IPS-15b (cell line): ENCODE results near the gene PARK7.
"Not testable (repeated sequence)": the region's sequence is repeated elsewhere in the genome, so short reads cannot be mapped to it uniquely, and the experiment has no call there.

Source experiments
- H3K27me3 ChIP-seq: one replicate; pipeline ENCODE4 v1.6.1; 2013; ENCODE audit warnings: low read length; ENCODE audit not compliant: control insufficient read depth, insufficient read depth
- H3K36me3 ChIP-seq: one replicate; pipeline ENCODE4 v1.6.1; 2013; ENCODE audit warnings: low read length; ENCODE audit not compliant: control insufficient read depth, insufficient read depth
- H3K4me1 ChIP-seq: one replicate; pipeline ENCODE4 v1.6.1; 2013; ENCODE audit warnings: mild to moderate bottlenecking, low read length; ENCODE audit not compliant: control insufficient read depth, insufficient read depth
- H3K4me3 ChIP-seq: one replicate; pipeline ENCODE4 v1.5.1; 2013; ENCODE audit warnings: low read depth, low read length
- H3K9ac ChIP-seq: one replicate; pipeline ENCODE4 v1.6.1; 2013; ENCODE audit warnings: low read depth, mild to moderate bottlenecking, low read length
- H3K9me3 ChIP-seq: one replicate; pipeline ENCODE4 v1.6.1; 2013; ENCODE audit warnings: mild to moderate bottlenecking, low read length; ENCODE audit not compliant: control insufficient read depth, insufficient read depth

PARK7 gene

DNA sequence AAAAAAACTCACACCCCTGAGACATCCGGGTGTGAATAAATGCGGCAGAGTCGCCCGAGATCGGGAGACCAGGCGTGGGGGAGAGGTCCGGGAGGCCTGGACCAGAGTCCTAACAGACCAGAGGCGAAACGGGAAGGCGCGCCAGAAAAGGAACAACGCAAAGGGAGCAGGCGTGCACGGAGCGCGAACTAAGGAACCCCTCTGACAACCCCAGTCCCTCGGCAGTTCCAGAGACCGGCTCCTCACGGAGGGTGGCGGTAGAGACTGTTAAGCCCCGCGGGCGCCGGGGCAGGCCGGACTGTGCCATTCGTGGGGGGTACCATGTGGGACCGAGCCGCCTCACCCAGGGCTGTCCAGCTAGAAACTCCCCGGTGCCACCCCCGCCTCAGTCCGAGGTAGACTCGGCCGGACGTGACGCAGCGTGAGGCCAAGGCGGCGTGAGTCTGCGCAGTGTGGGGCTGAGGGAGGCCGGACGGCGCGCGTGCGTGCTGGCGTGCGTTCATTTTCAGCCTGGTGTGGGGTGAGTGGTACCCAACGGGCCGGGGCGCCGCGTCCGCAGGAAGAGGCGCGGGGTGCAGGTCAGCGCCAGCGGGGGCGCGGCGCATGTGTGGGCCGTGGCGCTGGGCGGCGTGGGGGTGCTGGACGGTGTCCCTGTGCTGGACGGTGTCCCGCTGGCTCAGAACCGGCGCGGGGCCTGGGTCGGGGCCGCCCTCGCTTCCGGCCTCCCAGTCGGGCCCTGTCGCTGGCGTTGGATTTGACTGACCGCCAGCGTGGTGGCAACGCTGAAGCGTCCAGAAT, at the start of gene PARK7:
PARK7 (plus strand) TSS at position 496 of the 798 bp plus-strand sequence. CDS start 1,075 bp downstream, outside the sequence.
- Histone ChIP-seq H3K27me3 (no peaks in the 10 kb centered on the region), H3K4me3 (peak within 1 kb of the TSS; percentile 70), H3K9ac (peak within 1 kb of the TSS; percentile 89), H3K4me1 (no peaks in the 10 kb centered on the region), H3K36me3 (peaks cover 17% of the 10 kb centered on the region), H3K9me3 (no peaks in the 10 kb centered on the region)

DNA sequence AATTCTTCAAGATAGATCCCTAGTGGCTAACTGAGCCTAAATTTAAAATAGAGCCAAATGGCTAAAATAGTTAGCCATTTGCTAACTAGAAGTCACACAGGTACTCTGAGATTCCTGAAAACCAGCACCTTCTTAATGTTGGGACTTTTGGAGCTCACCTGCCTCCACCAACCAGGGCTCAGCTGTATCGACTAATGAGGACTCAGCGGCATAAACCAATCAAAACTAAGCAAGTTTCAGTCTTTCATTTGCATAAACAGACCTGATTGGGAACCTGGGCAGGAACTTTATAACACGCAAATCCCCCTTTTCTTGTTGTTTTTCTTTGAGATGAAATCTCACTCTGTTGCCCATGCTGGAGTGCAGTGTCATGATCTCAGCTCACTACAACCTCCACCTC, 49.4 kb upstream of the PARK7 start:
- H3K4me3 ChIP-seq, result no peak overlapping the region
- H3K4me1 ChIP-seq, result no peaks in the 10 kb centered on the region
- no peak overlapping the region for H3K9ac ChIP-seq
- H3K9me3 ChIP-seq, result no peaks in the 10 kb centered on the region
- no peaks in the 10 kb centered on the region for H3K36me3 ChIP-seq
- H3K27me3 ChIP-seq, result no peaks in the 10 kb centered on the region

DNA sequence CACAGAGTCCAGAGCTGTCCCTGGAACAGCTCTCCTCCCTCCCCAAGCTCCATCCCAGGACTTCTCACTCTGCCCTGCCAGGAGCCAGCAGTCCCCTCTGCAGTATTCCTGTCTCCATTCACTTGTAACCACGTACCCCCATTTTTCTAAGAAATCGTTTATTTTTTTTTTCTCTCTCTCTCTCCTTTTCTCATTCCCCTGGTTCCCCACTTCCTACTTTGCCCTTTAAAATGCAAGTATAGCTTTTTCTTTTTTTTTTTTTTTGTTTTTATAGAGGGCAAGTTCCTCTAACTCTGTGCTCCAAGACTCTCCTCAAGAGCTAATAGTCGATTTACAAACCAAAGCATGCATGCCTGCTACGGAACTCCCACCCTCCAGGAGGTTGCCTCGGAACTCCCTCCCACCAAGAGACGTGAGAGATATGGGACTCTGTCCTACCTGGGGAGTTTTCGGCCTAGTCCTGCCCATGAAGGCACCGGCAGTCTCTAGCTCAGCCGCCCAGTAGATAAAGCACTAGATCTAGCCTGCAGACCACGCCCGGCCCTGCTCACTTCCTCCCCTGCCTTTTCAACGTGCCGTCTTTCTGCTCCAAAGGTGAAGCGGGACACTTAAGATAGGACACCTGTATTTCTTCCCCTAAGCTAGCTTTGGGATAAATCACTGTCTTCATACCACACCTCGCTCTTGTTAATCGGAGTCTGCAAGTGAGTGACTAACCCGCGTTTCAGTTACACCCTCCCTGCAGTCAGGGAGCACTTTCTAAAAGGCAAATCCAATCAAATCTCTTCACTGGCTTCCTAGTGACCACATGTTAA, 48.6 kb upstream of the PARK7 start:
- Histone ChIP-seq H3K4me3 (peak overlapping the region; percentile 48), H3K36me3 (no peaks in the 10 kb centered on the region)

DNA sequence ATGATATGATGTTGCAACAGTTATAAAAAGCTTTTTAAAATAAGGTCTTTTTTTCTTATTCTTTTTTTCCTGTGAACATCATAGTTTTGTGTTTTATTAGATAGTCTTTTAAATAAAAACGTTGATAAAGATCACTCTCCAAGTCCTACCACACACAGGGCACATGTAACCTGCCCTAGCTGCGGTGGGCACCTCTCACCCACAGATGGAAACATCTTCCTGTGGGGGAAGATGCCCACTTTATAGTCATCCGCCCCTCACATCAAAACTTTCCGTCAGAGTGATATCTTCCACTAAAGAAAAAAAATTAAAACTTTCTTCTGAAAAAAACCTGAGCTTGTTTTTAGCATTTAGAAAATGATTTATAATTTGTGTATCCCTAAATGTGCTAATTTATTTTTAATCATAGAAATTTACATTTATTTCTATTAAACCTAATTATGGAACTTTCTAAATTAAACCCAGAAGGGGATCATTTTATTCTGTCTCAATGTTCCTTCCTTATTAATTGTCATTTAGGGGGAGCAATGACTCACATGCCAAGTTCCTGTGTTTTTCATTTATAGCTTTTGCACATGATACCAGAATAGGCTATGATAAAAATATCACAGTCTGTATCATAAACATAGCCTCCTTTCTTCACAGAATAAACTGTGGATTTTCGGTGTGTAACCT, 45.5 kb upstream of the PARK7 start:
- Histone ChIP-seq H3K4me3 (no peak overlapping the region), H3K27me3 (no peaks in the 10 kb centered on the region), H3K9ac (no peak overlapping the region), H3K4me1 (no peaks in the 10 kb centered on the region), H3K36me3 (no peaks in the 10 kb centered on the region), H3K9me3 (no peaks in the 10 kb centered on the region)

More for the DNA sequence above, 48.6 kb upstream of the PARK7 start:
- Histone ChIP-seq H3K27me3 (no peaks in the 10 kb centered on the region), H3K4me1 (no peaks in the 10 kb centered on the region), H3K9me3 (no peaks in the 10 kb centered on the region), H3K9ac (no peak overlapping the region)

DNA sequence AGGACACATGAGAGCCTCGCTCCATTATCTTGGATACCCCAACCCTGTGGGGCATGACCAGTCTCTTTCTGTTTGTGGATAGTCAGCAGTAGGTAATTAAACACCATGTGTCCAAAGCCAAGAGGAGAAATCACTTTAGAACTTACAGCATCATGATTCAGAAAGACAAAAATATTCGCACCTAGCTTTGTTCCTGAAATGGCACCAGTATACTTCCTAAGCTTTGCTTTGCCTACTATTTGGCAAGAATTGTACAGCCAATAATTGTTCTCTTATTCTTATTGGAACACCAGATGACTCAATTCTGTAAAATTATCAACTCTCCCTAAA, 45.0 kb upstream of the PARK7 start:
- H3K9me3 ChIP-seq, result no peaks in the 10 kb centered on the region
- H3K9ac ChIP-seq, result no peak overlapping the region
- H3K36me3 ChIP-seq, result no peaks in the 10 kb centered on the region
- no peak overlapping the region for H3K4me3 ChIP-seq
- no peaks in the 10 kb centered on the region for H3K27me3 ChIP-seq
- H3K4me1 ChIP-seq, result no peaks in the 10 kb centered on the region

DNA sequence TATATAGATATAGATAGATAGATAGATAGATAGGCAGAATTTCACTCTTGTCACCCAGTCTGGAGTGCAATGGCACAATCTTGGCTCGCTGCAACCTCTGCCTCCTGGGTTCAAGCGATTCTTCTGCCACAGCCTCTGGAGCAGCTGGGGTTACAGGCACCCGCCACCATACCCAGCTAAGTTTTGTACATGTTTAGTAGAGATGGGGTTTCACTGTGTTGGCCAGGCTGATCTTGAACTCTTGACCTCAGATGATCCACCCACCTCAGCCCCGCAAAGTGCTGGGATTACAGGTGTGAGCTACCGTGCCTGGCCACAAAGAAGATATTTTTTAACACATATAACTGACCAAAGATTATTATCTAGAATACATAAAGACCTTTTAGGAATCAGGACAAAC, 43.5 kb upstream of the PARK7 start:
- H3K9me3 ChIP-seq, H3K4me3 ChIP-seq, H3K4me1 ChIP-seq, H3K36me3 ChIP-seq, H3K27me3 ChIP-seq, H3K9ac ChIP-seq: not testable (repeated sequence)

DNA sequence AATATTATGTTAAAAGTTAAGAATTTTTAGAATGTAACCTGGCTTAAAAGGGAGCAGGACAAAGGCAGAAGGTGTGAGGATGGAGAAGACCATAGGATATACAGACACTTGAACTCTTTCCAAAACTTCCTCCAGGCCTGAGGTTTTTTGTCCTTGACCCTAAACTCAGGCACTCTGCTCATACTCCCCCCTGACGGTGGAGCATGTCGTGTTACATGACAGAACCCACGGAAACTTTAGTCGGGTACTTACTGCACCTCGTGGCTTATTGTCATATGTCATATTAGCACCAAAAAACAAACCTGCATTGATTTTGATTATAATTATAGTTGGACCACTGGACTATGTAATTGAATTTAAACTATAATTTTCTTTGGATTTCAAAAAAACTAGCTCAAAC, 41.6 kb upstream of the PARK7 start:
- Histone ChIP-seq H3K27me3 (no peaks in the 10 kb centered on the region), H3K4me1 (no peaks in the 10 kb centered on the region), H3K36me3 (no peaks in the 10 kb centered on the region), H3K4me3 (no peak overlapping the region), H3K9ac (no peak overlapping the region), H3K9me3 (no peaks in the 10 kb centered on the region)

DNA sequence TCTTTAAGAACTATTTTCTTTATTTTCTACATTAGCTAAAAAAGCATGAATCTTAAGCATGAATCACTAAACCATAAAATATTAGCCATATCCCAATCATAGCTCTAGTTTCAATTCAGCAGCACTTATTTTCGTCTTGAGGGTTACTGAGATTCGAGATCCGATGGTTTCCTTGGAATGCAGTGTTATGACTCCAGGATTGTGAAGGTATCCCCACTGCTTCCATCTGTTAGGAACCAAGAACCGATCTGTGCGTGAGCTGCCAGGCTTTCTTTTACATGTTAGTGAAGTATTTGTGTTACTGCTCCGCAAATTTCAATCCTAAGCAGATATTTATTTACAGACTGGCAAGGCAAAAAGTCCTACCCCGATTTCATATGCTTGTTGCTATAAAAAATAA, 39.7 kb upstream of the PARK7 start:
- Histone ChIP-seq H3K4me1 (no peaks in the 10 kb centered on the region), H3K4me3 (no peak overlapping the region), H3K36me3 (no peaks in the 10 kb centered on the region), H3K27me3 (no peaks in the 10 kb centered on the region), H3K9ac (no peak overlapping the region), H3K9me3 (no peaks in the 10 kb centered on the region)

DNA sequence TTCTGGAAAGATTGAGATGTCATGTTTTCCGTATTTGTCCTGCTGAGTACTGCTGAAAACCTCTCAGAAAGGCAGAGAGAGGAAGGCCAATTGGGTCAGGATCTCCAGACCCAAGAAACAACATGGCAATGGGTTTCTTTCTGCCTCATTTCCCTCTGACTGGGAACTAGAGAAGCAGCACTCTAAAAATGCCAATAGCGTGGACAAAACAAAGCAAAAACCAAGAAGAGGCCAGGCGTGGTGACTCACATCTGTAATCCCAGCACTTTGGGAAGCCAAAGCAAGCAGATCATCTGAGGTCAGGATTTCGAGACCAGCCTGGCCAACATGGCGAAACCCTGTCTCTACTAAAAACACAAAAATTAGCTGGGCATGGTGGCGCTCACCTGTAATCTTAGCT, 39.2 kb upstream of the PARK7 start:
- Histone ChIP-seq H3K36me3 (no peaks in the 10 kb centered on the region), H3K4me1 (no peaks in the 10 kb centered on the region), H3K4me3 (no peak overlapping the region), H3K27me3 (no peaks in the 10 kb centered on the region), H3K9ac (no peak overlapping the region), H3K9me3 (no peaks in the 10 kb centered on the region)

DNA sequence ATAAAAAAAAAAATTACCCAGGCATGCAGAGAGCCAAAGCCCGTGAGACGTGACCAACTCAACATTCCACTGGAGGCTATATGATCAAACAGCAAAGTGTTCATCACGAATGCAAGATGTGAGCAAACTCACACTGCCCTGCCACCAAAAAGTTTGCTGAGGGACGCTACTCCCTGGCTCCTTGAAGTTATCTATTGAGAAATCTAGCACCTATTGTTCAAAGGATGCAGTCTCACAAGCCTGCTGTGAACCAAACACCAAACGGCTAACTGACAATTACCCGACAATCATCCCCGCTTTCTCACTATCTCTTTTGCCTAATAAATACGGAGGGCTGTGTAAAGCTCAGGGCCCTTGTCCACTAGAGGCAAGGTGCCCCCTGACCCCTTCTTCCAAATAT, 34.5 kb upstream of the PARK7 start:
- not testable (repeated sequence) for H3K27me3 ChIP-seq, H3K9ac ChIP-seq, H3K36me3 ChIP-seq, H3K9me3 ChIP-seq, H3K4me1 ChIP-seq, H3K4me3 ChIP-seq

DNA sequence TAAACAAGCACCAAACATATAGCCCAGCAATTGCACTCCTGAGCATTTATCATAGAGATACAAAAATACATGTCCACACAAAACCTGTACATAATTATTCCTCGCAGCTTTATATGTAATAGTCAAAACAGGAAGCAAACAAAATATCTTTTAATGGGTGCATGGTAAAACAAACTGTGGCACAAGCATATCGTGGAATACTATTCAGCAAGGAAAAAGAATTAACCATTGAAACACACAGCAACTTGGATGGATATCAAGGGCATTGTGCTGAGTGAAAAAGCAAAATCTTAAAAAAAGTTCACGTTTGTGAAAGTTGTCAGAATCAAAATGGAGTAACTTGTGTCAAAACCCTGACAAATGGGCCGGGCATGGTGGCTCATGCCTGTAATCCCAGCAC, 33.3 kb upstream of the PARK7 start:
- Histone ChIP-seq H3K36me3 (no peaks in the 10 kb centered on the region), H3K9ac (no peak overlapping the region), H3K4me3 (no peak overlapping the region), H3K27me3 (no peaks in the 10 kb centered on the region), H3K4me1 (no peaks in the 10 kb centered on the region), H3K9me3 (no peaks in the 10 kb centered on the region)

DNA sequence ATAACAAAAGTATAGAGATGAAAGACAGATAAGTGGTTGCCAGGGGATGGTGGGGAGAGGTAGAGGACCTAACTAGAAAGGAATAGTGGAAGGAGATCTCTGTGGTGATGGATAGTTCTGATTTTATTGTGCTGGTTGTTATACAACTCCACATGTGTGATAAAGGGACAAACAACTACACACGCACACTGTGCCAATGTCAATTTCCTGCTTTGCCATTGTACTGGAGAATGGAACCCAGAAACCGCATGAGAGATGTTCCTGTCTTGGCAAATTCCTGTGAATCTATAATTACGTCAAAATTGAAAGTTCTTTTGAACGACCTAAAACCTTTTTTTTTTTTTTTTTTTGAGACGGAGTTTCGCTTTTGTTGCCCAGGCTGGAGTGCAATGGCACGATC, 31.9 kb upstream of the PARK7 start:
- no peaks in the 10 kb centered on the region for H3K9me3 ChIP-seq
- H3K4me3 ChIP-seq, result no peak overlapping the region
- no peak overlapping the region for H3K9ac ChIP-seq
- H3K27me3 ChIP-seq, result no peaks in the 10 kb centered on the region
- no peaks in the 10 kb centered on the region for H3K36me3 ChIP-seq
- H3K4me1 ChIP-seq, result no peaks in the 10 kb centered on the region
